ENCODE results near the gene RSL1D1.

RSL1D1 gene

GRCh38 chr16:11806721-11807120, 44.6 kb downstream of the RSL1D1 start:
- H3K27ac ChIP-seq = no peak overlapping the region
- TF ChIP-seq ZFX (IDR thresholded peaks at IDR 0.05; ENCODE audit: borderline replicate concordance) = no peak
- no peak for TF ChIP-seq CTCF (IDR thresholded peaks at IDR 0.05)

- H3K27ac ChIP-seq = no peak overlapping the region
- TF ChIP-seq CTCF (IDR thresholded peaks at IDR 0.05) = no peak
- TF ChIP-seq ZFX (IDR thresholded peaks at IDR 0.05; ENCODE audit: borderline replicate concordance) = no peak
Observed at GRCh38 chr16:11805556-11805955, 45.8 kb downstream of the RSL1D1 start.

- TF ChIP-seq CTCF (IDR thresholded peaks at IDR 0.05) (no peak), ZFX (IDR thresholded peaks at IDR 0.05; ENCODE audit: borderline replicate concordance) (no peak)
- H3K27ac ChIP-seq = no peak overlapping the region
Observed at GRCh38 chr16:11801481-11802021, 49.8 kb downstream of the RSL1D1 start.

GRCh38 chr16:11800382-11800718, 51.0 kb downstream of the RSL1D1 start:
- H3K27ac ChIP-seq = no peak overlapping the region
- no peak for TF ChIP-seq CTCF (IDR thresholded peaks at IDR 0.05)
- TF ChIP-seq ZFX (IDR thresholded peaks at IDR 0.05; ENCODE audit: borderline replicate concordance) = no peak

GRCh38 chr16:11799509-11800381, 51.6 kb downstream of the RSL1D1 start:
- no peak overlapping the region for H3K27ac ChIP-seq
- TF ChIP-seq CTCF (IDR thresholded peaks at IDR 0.05) (no peak), ZFX (IDR thresholded peaks at IDR 0.05; ENCODE audit: borderline replicate concordance) (no peak)

GRCh38 chr16:11799017-11799381, 52.3 kb downstream of the RSL1D1 start:
- no peak overlapping the region for H3K27ac ChIP-seq
- TF ChIP-seq CTCF (IDR thresholded peaks at IDR 0.05) (no peak), ZFX (IDR thresholded peaks at IDR 0.05; ENCODE audit: borderline replicate concordance) (no peak)

- no peak for TF ChIP-seq ZFX (IDR thresholded peaks at IDR 0.05; ENCODE audit: borderline replicate concordance)
- no peak for TF ChIP-seq CTCF (IDR thresholded peaks at IDR 0.05)
Observed at GRCh38 chr16:11797957-11798299, 53.4 kb downstream of the RSL1D1 start.

More at GRCh38 chr16:11797957-11798299, 53.4 kb downstream of the RSL1D1 start:
- peak overlapping the region; percentile 86 for H3K27ac ChIP-seq

Measured in 22Rv1 (cell line).